ENCODE data around the gene SEMA6C.

- TF ChIP-seq CTCF (IDR thresholded peaks at IDR 0.05 in 2 of 3, conservative IDR thresholded peaks at IDR 0.05 in 1 of 3; ENCODE audit: borderline replicate concordance in 1 of 3, insufficient read depth in 1 of 3, low read depth in 2 of 3, low read length in 2 of 3) (no peak), FOSL1 (IDR thresholded peaks at IDR 0.05; ENCODE audit: low read depth) (no peak), RAD21 (IDR thresholded peaks at IDR 0.05; ENCODE audit: low read depth) (no peak), ZBTB33 (IDR thresholded peaks at IDR 0.05; ENCODE audit: extremely low read depth, insufficient replicate concordance, low read length) (no peak), POLR2A (IDR thresholded peaks at IDR 0.05; ENCODE audit: borderline replicate concordance, extremely low read depth, insufficient read depth, insufficient read length) (no peak), EZH2 (IDR thresholded peaks at IDR 0.05) (no peak), SRF (IDR thresholded peaks at IDR 0.05; ENCODE audit: low read depth) (no peak), POLR2AphosphoS5 (IDR thresholded peaks at IDR 0.05; ENCODE audit: low read depth, low read length) (no peak), ELF1 (IDR thresholded peaks at IDR 0.05; ENCODE audit: borderline replicate concordance, low read depth) (no peak), ZNF274 (IDR thresholded peaks at IDR 0.05; ENCODE audit: low read depth, low read length) (no peak), CEBPB (IDR thresholded peaks at IDR 0.05; ENCODE audit: low read depth) (no peak), SIN3A (IDR thresholded peaks at IDR 0.05; ENCODE audit: low read depth) (no peak)
These were observed 1.7 kb downstream of the SEMA6C start for GRCh38 chr1:151144474-151145303.

All from HCT116 (cell line).